IMR-90 (cell line): ENCODE data around the gene CDS2. TPM values are rescaled to one million over a fixed set of nuclear protein-coding genes. Genes with fewer than 3 reads are reported as not detected.

Experiments used
- ATAC-seq: fragments of 200-7000 bp; cut with Tn5 transposase; 2 replicates; pipeline ENCODE4 v1.9.1; 2020; ENCODE audit warnings: low read depth, mild to moderate bottlenecking, moderate library complexity
- BruUV-seq: library from RNA; stranded (reverse); fragments of 400-500 nt; replicated peaks from 2 replicates; lab custom pipeline; 2021; lab: Mats Ljungman, UMichigan
- CTCF ChIA-PET: fragments of 300-600 bp; formaldehyde crosslinking; extraction: SDS; loops from one replicate; lab custom pipeline; 2021; ENCODE audit warnings: antibody characterized with exemption; lab: Yijun Ruan, JAX
- POLR2A ChIA-PET: fragments of 300-600 bp; sonication (Branson Sonifier 250); formaldehyde crosslinking; loops from one replicate; lab custom pipeline; 2022; ENCODE audit warnings: antibody characterized with exemption; ENCODE audit not compliant: unreplicated experiment; lab: Charles Lee
- DNase-seq: peaks from one replicate; pipeline ENCODE4 v3.0.0; 2013
- H2AFZ ChIP-seq: replicated peaks from 2 replicates; pipeline ENCODE3; 2013; ENCODE audit warnings: low read length, mild to moderate bottlenecking; ENCODE audit not compliant: poor library complexity
- H2AK5ac ChIP-seq: 2 replicates; pipeline ENCODE4 v1.6.1; 2013; ENCODE audit warnings: low read depth, low read length, inconsistent platforms
- H2AK9ac ChIP-seq: replicated peaks from 2 replicates; pipeline ENCODE3; 2013; ENCODE audit warnings: mild to moderate bottlenecking, low read depth, low read length, moderate library complexity; ENCODE audit not compliant: poor library complexity
- H2BK120ac ChIP-seq: 2 replicates; pipeline ENCODE4 v1.6.1; 2013; ENCODE audit warnings: low read depth, low read length, inconsistent platforms
- H2BK15ac ChIP-seq: 3 replicates; pipeline ENCODE4 v1.6.1; 2013; ENCODE audit warnings: low read depth, low read length, inconsistent platforms
- H2BK20ac ChIP-seq: 2 replicates; pipeline ENCODE4 v1.6.1; 2013; ENCODE audit warnings: low read depth, mild to moderate bottlenecking, inconsistent platforms, low read length, moderate library complexity
- H2BK5ac ChIP-seq: 2 replicates; pipeline ENCODE4 v1.6.1; 2013; ENCODE audit warnings: mild to moderate bottlenecking, low read depth, low read length, inconsistent platforms; ENCODE audit not compliant: poor library complexity, severe bottlenecking
- H3K14ac ChIP-seq: replicated peaks from 2 replicates; pipeline ENCODE4 v1.6.1; 2013; ENCODE audit warnings: low read depth, low read length, inconsistent platforms
- H3K18ac ChIP-seq: 2 replicates; pipeline ENCODE4 v1.6.1; 2013; ENCODE audit warnings: low read depth, low read length, control low read depth
- H3K23ac ChIP-seq: 2 replicates; pipeline ENCODE4 v1.6.1; 2013; ENCODE audit warnings: low read depth, low read length, inconsistent platforms
- H3K27ac ChIP-seq: 2 replicates; pipeline ENCODE4 v1.5.1; 2013; ENCODE audit warnings: mild to moderate bottlenecking, control low read depth, low read length; ENCODE audit not compliant: insufficient read depth
- H3K27me3 ChIP-seq: 2 replicates; pipeline ENCODE4 v1.6.1; 2013; ENCODE audit warnings: low read length; ENCODE audit not compliant: control insufficient read depth, insufficient read depth
- H3K36me3 ChIP-seq: 2 replicates; pipeline ENCODE4 v1.6.1; 2013; ENCODE audit warnings: low read length, mixed read lengths; ENCODE audit not compliant: control insufficient read depth, insufficient read depth
- H3K4ac ChIP-seq: 2 replicates; pipeline ENCODE4 v1.6.1; 2013; ENCODE audit warnings: low read depth, low read length, inconsistent platforms
- H3K4me1 ChIP-seq: 2 replicates; pipeline ENCODE4 v1.6.1; 2013; ENCODE audit warnings: low read length, mixed read lengths; ENCODE audit not compliant: control insufficient read depth, insufficient read depth
- H3K4me2 ChIP-seq: 2 replicates; pipeline ENCODE4 v1.6.1; 2013; ENCODE audit warnings: low read depth, mild to moderate bottlenecking, control low read depth, low read length, moderate library complexity
- H3K4me3 ChIP-seq: 2 replicates; pipeline ENCODE4 v1.5.1; 2013; ENCODE audit warnings: low read depth, mild to moderate bottlenecking, control low read depth, low read length, moderate library complexity; ENCODE audit not compliant: insufficient read depth
- H3K56ac ChIP-seq: 2 replicates; pipeline ENCODE4 v1.6.1; 2013; ENCODE audit warnings: low read length, inconsistent platforms; ENCODE audit not compliant: insufficient read depth; ENCODE audit errors: extremely low read depth
- H3K79me1 ChIP-seq, 2 experiments: 2 replicates each; pipeline ENCODE4 v1.6.1; 2013; ENCODE audit warnings: low read length in 2 of 2, inconsistent platforms in 1 of 2, low read depth in 1 of 2
- H3K9ac ChIP-seq: 2 replicates; pipeline ENCODE4 v1.6.1; 2013; ENCODE audit warnings: low read depth, low read length, control low read depth
- H3K9me1 ChIP-seq: 2 replicates; pipeline ENCODE4 v1.6.1; 2013; ENCODE audit warnings: low read length, inconsistent platforms; ENCODE audit not compliant: insufficient read depth
- H3K9me3 ChIP-seq: 2 replicates; pipeline ENCODE4 v1.6.1; 2013; ENCODE audit warnings: low read length; ENCODE audit not compliant: control insufficient read depth, insufficient read depth
- H4K20me1 ChIP-seq: 2 replicates; pipeline ENCODE4 v1.6.1; 2013; ENCODE audit warnings: low read length, inconsistent platforms; ENCODE audit not compliant: insufficient read depth
- H4K5ac ChIP-seq: 2 replicates; pipeline ENCODE4 v1.6.1; 2013; ENCODE audit warnings: mild to moderate bottlenecking, low read depth, low read length, control low read depth
- H4K8ac ChIP-seq, 2 experiments: 2 replicates each; pipeline ENCODE4 v1.6.1; 2013; ENCODE audit warnings: low read depth in 2 of 2, low read length in 2 of 2, control low read depth in 1 of 2, inconsistent platforms in 1 of 2
- H4K91ac ChIP-seq: 2 replicates; pipeline ENCODE4 v1.6.1; 2013; ENCODE audit warnings: low read depth, low read length, inconsistent platforms; ENCODE audit not compliant: insufficient read depth
- CHD1 ChIP-seq: IDR thresholded peaks from 2 replicates; pipeline ENCODE4 v1.6.1; 2012; ENCODE audit warnings: low read depth, low read length, improper control_type of control experiment
- ELK1 ChIP-seq: fragments of 150-350 bp; IDR thresholded peaks from 2 replicates; pipeline ENCODE4 v1.6.1; 2016; ENCODE audit warnings: low read depth, mild to moderate bottlenecking, low read length, moderate library complexity, borderline replicate concordance
- SMC3 ChIP-seq: fragments of 150-350 bp; IDR thresholded peaks from 2 replicates; pipeline ENCODE4 v1.6.1; 2016; ENCODE audit warnings: low read depth, mild to moderate bottlenecking, antibody characterized with exemption, low read length, moderate library complexity
- WGBS, 2 experiments: methylation state at CpG; one replicate each; pipeline versions ENCODE4 v1.1.5 to v1.1.7; 2013; ENCODE audit warnings: missing lambda C conversion rate in 2 of 2; ENCODE audit not compliant: insufficient read length in 1 of 2; ENCODE audit errors: extremely low coverage in 2 of 2; 5-methylcytosine and 5-hydroxymethylcytosine counted together
- dilution Hi-C: fragments of 300-500 bp; cut with HindIII; formaldehyde crosslinking; loops from one replicate; pipeline ENCODE4 v1.14.3; 2018; ENCODE audit warnings: low sequenced_read_pairs; ENCODE audit not compliant: unreplicated experiment
- in situ Hi-C: fragments of 300-500 bp; cut with MboI; formaldehyde crosslinking; loops from 3 replicates; pipeline ENCODE4 v1.14.3; 2019; ENCODE audit warnings: low sequenced_read_pairs, inconsistent platforms, mixed read lengths
- intact Hi-C: fragments of 100-400 bp; cut with micrococcal nuclease; formaldehyde crosslinking; loops from 2 replicates; pipeline ENCODE4 v1.10.0; 2022
- polyA plus RNA-seq, 3 experiments: library from polyadenylated mRNA; depleted of rRNA; stranded (reverse); fragments of >200 nt; gene quantifications; 2 replicates each; pipeline ENCODE4 v1.2.3, GENCODE V29; 2012; ENCODE audit warnings: low replicate concordance in 1 of 3
- total RNA-seq: library from RNA; depleted of rRNA; stranded (reverse); fragments of >200 nt; gene quantifications from 2 replicates; pipeline ENCODE4 v1.2.3, GENCODE V29; 2012

The CDS2 gene
- total and polyA plus RNA-seq, 2 of the 4 experiments (the other 2 are of a cell fraction) = 17.0 to 47.1 TPM

GRCh38 chr20:5211803-5212714 lies 85.3 kb downstream of the CDS2 start (continued):
- no peak for TF ChIP-seq ELK1
- no peak for TF ChIP-seq CHD1

- Histone ChIP-seq H3K14ac (no peak overlapping the region), H3K27me3 (no peaks in the 10 kb centered on the region), H2AFZ (no peak overlapping the region), H2BK15ac (no peak overlapping the region), H4K20me1 (peaks cover 3% of the 10 kb centered on the region; the same call in 1 of the 2 replicates), H3K23ac (no peak overlapping the region), H3K4me1 (peaks cover 7% of the 10 kb centered on the region), H3K4ac (no peak overlapping the region), H4K5ac (no peak overlapping the region), H2AK5ac (no peak overlapping the region), H3K36me3 (peaks cover 4% of the 10 kb centered on the region; the same call in 1 of the 2 replicates), H3K9ac (no peak overlapping the region), H3K56ac (no peak overlapping the region), H3K79me1 (no peaks in the 10 kb centered on the region; a peak in 1 of 4 replicates), H2AK9ac (no peak overlapping the region), H3K9me3 (no peaks in the 10 kb centered on the region), H3K27ac (no peak overlapping the region), H3K18ac (no peak overlapping the region), H3K4me3 (no peak overlapping the region), H3K9me1 (peaks cover 13% of the 10 kb centered on the region), H4K91ac (no peak overlapping the region), H4K8ac (no peak overlapping the region), H2BK5ac (no peak overlapping the region), H3K4me2 (no peak overlapping the region), H2BK20ac (no peak overlapping the region), H2BK120ac (no peak overlapping the region)
- DNase-seq (no peak), ATAC-seq (no peak)
- no CpG with 5 or more reads among the region's 2 CpGs for WGBS, 2 experiments
- ChIA-PET POLR2A (no interaction called here), CTCF (no interaction called here)
- in situ Hi-C loops = no loop called here
- TF ChIP-seq SMC3 = no peak
- BruUV-seq = no TSS peak
- intact Hi-C loops = no loop called here
- dilution Hi-C loops = no loop called here
Observed at GRCh38 chr20:5212907-5213487, 86.2 kb downstream of the CDS2 start.
